ENCODE measurements around the gene SLC4A4.

SLC4A4 gene

GRCh38 chr4:71338846-71339593, at the start of gene SLC4A4:
Gene SLC4A4, plus strand, starts transcription at chr4:71339020.
- DNase-seq = peak; percentile 9

DNA sequence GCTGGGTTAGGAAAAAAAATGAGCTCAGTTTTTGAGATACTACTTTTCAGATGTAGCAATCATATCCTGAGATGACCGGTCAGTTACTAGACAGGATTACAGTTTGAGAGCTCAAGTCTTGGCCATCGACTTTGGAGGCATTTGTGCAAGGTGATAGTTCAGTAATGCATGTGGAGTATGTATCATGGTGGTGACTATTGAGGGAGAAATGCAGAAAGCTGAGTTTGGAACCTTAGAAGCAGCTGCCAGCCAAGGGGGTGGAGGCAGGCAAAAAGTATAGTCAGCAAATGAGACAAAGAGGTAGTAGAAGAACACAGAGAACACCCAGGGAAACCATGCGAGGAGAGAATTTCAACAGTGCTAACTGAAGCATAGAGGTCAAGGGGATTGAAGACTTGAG, 48.7 kb upstream of the SLC4A4 start:
- no peak for DNase-seq

- DNase-seq = no peak
Observed at GRCh38 chr4:71290476-71290875, 48.3 kb upstream of the SLC4A4 start.

DNA sequence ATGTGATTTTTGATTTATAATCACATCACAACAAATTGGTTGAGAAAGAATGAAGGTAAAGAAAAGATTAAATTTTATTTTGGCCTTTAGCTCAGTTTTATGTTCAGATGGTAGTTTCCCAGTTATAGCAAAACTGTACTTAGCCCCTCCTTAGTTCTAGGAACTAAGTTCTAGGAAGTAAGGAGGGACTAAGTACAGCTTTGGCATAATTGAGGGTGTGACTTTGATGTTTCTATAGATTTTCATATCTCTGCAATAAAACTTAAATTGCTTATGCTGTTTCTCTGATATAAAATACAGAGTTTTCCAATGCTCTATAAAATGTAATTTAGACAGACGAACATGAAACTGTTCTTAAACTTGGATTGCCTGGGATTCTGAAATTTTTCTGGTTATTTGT, 46.6 kb upstream of the SLC4A4 start:
- no peak for DNase-seq

DNA sequence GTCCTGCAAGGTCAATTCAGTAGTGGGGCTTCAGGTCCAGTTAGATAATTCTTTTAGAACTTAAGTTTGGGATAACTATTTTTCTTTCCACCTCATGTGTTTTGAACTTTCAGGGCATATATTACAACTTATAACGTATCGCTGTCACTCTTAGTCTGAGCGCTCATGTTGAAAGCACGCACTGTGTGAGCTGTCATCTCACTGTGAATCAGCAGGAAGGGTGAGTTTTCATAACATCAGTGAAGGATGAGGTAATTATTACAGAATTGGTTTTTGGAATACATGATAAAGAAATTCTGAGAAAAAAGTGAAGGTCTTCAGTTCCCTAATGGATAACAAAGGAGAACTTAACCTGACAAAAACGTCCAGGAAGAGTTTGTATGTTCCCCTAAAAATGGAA, 45.1 kb upstream of the SLC4A4 start:
- no peak for DNase-seq

DNA sequence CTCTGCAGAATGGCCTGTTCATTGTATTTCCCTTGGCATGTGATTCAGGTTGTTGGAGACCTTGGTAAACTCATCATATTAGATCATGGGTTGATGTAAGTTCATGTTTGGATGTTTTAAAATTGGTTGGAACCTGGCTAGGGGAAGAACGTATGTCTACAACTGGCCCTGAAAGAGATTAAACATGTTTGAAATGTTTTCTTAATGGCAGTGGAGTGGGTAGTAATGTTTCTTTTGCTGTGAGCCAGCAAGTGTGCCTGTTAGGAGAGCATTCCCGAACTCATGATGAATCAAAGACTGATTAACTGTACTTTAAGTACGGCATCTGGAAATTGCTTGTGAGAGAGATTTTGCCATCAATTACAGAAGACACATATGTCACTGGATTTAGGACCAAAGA, 44.5 kb upstream of the SLC4A4 start:
- DNase-seq = no peak

- DNase-seq = no peak
Observed at GRCh38 chr4:71296945-71297344, 41.9 kb upstream of the SLC4A4 start.

- DNase-seq = no peak
Observed at GRCh38 chr4:71300362-71300761, 38.5 kb upstream of the SLC4A4 start.

- no peak for DNase-seq
Observed at GRCh38 chr4:71300964-71301363, 37.9 kb upstream of the SLC4A4 start.

DNA sequence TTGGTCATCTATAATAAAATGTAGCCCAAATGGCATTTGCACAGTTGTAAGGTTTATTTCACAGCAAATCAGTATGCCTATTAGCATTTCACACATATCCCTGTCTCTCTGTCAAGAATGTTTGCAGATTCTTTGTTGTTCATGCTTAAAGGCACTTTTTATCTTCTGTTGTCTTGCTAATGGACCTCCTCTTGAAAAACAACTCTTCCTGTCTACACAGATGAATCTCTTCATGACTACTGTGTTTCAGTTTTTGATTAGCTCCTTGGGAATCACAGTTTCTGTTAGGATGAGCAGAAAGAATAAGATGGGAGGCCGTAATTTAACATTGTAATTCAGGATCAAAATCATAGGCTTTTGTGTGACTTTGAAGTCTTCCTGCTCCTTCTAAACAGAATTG, 35.5 kb upstream of the SLC4A4 start:
- no peak for DNase-seq

GRCh38 chr4:71303850-71304249, 35.0 kb upstream of the SLC4A4 start:
- no peak for DNase-seq

- no peak for DNase-seq
Observed at GRCh38 chr4:71304289-71304850, 34.5 kb upstream of the SLC4A4 start.

DNA sequence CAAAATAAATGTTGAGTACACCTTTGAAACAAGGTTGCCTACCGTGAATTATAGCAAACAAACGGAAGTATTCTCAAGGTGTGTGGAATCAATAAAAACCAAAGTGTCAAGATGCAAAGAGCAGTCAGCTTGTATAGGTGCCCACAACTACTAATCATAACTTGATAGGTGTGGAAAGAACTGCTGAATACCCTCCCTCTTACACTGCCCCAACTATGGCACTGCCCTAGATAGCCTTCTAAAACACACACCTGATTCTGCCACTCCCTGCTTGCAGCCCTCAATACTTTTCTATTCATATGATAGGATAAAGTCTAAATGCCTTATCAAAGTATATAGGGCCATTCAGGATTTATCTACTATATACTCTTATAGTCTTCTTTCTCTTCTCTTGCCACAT, 31.1 kb upstream of the SLC4A4 start:
- DNase-seq = no peak

- no peak for DNase-seq
Observed at GRCh38 chr4:71322425-71322824, 16.4 kb upstream of the SLC4A4 start.

GRCh38 chr4:71333368-71333767, 5.5 kb upstream of the SLC4A4 start:
- no peak for DNase-seq

DNA sequence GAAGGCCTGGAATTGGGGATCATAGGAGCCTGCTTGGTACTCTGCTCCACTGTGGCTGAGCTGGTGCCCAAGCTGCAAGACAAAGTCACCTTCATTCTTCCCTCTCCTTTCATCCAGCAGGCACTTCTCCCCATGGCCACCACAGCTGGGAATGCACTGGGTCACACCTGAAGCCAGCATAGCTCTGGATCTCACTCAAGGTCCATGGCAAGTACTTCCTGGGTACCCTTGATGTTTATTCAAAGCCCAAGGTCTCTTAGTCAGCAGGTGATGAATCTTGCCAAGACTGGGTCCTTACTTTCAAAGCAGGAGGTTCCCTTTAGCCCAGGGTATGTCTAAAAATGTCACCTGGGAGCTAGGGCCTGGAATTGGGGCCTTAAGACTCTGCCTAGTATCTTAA, 4.9 kb upstream of the SLC4A4 start:
- DNase-seq = no peak

DNA sequence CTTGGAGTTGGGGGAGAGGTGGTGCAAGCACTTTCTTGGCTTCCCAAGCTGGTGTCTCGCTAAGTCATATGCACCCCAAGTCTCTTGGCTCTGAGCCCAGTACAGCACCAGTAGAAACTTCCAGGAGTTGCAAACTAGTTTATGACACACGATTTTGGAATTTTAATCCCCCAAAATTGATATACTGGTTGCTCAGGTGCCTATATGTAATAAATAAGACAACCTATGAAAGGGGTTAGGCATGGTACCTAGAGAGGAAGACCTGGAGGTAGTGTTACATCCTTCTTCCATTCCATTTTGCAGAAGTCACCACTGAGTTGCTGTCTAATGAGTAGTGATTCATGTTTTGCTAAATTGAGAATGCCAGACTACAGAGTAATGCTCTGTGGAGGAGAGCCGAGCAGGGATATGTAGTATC, 4.3 kb upstream of the SLC4A4 start:
- no peak for DNase-seq

- DNase-seq = no peak
Observed at GRCh38 chr4:71343670-71344466, 5.0 kb downstream of the SLC4A4 start.

DNA sequence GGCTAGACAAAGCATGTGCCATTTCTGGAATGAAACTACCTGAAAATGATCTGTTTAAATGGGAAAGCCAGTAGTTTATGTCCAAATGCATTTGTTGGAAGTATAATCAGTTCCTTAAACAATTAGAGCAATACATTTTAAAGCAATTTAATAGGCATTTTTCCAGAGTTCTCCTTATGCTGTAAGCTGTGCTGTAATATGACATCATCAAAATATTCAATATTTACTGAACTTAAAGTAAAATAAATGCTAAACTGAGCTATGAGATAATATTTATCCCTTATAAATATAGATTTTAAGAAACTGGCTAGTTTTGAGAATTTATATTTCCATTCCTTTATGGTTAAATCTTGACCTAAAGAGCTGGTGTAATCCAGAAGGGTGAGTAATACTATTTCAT, 7.9 kb downstream of the SLC4A4 start:
- DNase-seq = no peak

GRCh38 chr4:71348586-71348985, 9.8 kb downstream of the SLC4A4 start:
- DNase-seq = no peak

DNA sequence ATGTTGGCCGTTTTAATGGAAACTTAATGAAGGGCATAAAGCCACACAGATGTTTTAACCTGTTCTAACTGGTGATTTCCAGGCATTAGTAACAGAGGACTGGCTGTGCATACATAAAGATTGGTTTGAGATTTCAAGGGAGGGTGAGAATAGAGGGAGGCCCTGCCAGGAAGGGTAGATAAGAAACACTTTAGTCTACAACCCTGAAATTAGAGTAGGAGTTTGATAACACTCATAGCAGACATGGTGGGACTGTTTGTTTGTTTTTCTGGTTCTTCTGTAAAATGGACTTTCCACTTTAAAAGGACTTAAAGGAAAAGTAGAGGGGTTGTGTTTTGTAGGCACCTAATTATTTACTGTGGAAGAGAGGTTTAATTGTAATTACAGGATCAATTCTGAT, 16.2 kb downstream of the SLC4A4 start:
- DNase-seq = no peak

DNA sequence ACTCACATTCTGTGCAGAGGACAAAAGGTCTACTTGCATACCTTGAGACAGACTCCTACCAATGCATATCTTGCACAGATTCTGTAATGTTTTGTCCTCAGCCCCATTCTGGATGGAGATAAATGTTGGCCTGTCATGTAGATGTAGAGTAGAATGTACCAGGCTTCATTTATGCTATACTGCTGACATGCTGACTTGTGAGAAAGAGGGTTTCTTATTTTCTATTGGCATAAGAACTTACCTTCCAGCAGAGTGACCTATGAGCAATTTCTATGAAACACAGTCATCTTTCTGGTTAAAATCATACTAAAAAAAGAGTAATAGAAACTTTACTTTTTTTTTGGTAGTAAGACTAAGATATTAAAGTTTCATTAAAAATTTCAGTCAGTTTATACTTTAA, 17.2 kb downstream of the SLC4A4 start:
- DNase-seq = no peak

- DNase-seq = no peak
Observed at GRCh38 chr4:71356924-71357663, 18.3 kb downstream of the SLC4A4 start.

Data from CD4-positive, alpha-beta T cell treated with Interleukin-12 subunit alpha and Interleukin-12 subunit beta, for 1 hour (primary cell).